ENCODE measurements around the gene DDC.

Gene DDC

DNA sequence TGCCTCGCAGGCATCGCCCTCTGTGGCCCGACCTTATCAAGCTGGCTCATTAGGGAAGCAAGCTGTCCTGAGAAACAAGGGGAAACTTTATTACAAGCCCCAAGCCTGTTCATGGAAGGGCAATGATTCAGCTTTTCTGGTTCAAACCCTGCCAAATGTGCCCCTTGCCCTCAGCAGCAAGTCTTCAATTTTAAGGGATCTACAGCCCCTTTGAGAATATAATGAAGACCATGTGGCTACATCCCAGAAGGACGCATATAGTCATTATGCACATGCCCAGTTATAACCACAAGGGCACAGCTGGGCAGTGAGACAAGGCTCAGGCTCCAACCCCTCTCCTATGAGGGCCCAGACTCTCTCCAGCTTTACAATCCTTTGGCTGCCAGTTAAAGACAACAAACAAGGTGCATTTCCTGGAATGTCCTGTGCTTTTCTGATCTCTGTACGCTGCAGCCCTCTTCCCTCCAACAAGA is 56.7 kb downstream of the DDC start:
- DNase-seq = no peak

DNA sequence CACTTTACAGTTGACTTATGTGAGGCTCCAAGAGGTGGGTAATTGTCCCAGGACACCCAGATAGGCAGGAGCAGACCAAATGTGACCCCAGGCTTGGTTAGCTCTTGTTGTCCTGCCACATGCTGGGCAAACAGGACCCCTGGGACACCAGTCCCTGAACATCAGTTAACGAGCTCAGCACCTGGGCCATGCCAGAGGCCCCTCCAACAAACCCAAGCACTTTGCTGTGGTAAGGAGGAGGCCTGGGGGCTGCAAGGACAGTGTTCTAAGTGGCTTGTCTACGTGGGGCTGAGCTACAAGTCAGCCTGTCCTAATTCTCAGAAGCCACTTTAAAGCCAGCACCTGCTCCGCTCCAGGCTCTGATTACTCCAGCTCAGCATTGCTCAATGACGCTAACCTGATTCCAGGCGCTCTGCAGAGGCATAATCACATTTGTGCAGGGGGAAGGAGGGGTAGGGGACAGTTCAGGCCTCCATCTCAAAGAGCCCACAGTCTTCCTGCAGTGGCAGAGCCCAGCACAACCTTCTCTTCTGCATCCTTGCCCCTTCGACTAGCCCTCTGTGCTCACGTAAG is 57.2 kb downstream of the DDC start:
- DNase-seq = no peak

DNA sequence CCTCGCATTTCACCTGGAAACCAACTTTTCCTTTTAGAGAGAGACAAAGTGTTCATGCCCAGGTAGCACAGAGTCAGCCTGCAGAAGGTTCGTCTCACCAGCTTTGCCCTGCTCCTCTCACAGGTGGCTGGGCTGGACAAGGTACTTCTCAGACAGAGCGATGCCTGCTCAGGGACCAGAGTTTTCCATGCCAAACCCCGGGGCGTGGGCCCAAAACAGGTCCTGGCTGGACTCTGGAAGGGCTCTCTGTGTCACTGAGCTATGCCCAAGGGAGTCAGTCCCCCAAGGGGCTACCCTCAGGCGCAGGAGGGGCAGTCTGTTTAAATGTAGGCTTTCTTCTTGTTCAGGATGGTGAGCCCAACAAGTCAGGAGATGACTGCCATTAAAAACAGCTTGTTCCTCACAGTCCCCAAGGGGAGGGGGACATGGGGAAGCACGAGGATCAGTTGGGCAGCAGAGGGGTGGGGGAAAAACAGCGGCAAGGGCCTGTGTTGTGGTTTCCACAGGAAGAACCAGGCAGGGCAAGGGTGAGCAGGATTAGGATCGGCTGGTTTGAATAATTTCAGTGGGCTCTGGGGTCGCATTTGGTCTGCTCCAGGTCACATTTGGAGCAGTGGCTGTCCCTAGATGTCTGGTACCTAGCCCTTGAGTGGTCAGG is 59.5 kb downstream of the DDC start:
- DNase-seq = no peak

DNA sequence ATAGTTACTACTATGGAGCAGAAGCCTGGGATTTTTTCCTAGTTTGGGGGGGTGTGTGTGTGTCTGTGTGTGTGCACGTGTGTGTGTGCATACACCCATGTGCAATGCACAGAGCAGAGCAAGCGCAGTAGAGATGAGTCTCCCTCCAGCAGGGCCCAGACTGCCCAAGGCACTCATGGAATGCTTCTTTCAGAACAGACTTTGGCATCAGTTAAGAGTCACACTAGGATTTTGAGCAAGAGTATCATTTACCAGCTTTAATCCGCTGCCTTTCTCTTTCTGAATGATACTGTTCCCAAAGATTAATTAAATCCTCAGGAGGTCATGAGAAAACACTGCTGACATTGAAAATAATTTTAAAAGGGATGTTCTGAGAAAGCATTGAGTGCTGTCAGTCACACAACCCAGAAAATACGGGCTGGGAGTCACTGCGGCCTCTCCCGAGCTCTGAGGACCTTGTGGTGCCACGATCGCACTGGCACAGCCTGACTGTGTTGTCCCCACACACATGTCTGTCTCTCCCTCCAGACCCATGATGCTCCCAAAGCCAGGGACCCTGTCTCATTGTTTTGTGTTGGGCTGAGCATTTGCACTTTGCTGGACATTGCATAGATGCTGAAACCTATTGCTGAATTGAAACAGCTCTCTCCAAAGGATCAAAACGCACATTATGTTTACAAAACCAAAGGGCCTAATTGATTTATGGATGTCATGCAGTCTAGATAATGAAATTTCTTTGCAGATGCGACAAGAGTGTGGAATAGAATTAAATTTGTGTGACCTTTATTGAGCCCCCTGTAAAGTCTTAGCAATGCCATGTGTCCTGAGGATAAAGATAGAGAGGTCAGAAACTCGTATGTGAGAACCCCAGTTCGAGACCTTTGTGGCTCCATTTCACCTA is 60.3 kb downstream of the DDC start:
- no peak for DNase-seq

DNA sequence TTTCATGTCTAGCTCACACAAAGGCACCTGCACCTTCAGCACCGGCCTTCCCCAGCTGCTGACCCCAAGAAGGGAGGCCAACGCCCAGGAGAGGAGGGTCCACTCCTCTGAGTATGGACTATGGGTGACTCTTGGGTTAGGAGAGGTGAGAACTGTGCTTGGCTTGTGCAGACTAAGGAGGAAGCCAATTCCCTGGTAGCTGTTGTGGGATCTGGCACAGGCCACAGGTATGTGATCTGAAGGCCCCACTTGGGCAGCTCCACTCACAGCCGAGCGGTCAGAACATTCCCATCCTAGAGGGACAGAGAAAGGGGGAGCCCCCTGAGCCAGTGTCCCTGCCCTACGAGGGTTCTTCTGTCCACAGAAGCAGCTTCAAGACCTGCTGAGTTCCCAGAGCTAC is 62.3 kb downstream of the DDC start:
- no peak for DNase-seq

DNA sequence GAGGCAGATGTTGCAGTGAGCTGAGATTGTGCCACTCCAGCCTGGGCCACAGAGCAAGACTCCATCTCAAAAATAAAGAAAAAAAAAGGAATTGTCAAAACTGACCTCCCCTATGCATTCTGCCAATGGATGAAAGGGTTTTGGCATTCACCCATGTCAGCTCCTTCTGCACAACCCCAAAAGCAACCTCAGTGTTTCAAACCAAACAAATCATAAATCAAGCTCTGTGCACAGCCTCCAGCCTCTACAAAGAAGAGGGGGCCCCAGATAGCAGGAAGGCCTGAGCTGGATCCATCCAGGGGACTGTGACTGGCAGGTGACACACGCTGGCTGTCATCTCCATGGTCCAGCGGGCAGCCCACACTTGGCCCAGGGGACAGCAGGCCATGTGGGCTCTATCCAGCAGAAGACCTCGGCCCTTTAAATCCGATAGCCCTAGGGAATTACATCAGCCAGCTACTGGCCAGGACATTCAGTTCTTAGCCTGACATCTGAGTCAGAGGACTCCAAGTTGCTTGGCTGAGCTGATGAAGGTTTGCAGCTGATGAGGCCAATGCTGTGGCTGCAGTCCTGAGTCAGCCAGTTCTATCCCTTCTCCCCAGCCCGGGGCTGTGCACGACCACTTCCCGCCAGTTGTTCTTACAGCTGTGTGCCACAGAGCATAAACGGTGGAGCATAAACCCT is 63.1 kb downstream of the DDC start:
- DNase-seq = no peak

DNA sequence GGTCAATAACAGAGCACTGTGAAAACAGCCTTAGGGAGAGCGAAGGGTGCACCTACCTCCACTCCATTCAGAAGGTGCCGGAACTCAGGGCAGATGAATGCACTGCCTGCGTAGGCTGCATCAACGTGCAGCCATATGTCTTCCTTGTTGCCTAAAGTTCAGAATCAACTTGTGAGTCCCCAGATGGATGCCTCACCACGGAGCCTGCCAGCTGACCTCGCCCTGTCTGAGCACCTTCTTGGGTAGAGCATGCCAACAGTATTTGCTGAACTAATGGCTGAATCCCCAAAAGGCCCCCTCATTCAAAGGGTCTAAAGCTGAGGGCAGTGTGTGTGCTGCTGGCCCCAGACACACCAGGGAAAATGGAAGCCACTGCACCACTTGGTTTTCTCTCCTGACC is 66.1 kb downstream of the DDC start:
- DNase-seq = no peak

DNA sequence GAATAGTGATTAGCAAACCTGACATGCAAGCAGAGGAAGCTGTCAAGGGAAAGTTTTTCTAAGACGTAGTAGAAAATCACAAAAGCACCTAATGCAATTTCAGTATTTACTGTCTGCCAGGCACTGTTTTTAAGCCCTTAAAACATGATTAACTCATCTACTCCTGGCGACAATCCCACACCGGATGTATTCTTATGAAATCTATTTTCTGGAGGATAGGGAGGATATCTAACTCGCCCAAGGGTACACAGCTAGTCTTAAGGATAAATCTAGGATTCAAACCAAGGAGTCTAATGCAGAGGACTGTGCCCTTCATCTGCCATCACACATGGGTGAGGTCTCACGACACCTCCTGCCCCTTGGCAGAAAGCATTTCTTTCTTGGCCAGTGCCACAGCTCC is 67.2 kb downstream of the DDC start:
- DNase-seq = no peak

DNA sequence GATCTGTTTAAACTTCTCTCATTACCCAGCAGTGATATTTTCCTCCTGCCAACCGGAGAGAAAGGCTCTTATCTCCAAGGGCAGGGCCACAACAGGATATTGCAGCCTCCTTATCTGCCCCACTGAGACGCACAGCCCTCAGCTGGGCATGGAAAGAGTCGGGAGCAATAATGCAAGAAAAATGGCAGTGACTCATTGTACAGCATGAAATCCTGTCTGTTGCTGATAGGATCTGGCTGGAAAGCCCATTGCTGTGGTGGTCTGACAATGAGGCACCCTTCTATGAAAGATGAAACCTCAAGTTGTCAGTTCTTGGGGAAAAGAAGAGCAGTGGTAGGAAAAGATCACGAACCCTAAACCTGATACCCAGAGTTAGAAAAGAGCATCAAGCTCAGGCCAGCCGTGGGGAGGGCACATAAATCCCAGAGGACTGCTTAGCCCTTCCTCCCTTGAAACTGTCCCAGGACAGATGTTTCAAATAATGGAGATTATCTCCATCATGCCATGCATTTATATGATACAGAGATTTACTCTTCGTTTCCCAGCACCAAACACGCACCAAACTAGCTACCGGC is 68.0 kb downstream of the DDC start:
- DNase-seq = no peak

DNA sequence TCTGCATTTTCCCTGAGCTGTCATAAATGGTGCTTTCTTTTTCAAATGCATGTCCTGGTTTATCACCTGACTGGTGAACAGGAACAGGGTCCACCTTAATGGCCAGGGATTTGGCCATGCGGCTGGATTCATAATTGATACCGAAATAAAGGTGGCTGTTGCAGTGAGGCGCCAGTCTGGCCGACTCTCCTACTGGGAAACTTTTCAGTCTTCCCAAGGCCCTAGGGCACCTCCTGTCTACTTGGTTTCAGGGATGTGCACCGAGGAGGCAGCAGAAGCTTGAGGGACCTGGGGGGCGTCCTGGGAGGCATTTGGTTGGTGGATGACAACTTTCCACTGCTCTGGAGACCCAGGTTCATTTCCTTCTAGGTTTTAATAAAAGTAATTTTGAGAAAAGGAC is 68.6 kb downstream of the DDC start:
- no peak for DNase-seq

DNA sequence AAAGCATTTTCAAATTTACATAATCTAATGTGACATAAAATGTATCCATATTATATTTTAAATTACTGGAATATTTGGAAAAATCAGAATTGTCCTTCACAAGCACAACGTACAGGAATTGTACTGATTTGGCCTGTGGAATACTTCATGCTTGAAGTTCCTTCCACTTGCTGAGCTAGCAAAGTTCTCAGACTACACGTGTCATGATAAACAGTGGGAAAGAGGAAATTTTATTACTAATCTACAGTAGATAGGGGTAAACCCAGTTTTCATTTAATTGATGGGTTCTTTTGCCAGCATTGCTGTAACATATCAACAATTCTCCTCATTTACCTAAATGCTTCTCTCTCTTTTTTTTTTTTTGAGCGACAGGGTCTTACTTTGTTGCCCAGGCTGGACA is 69.5 kb downstream of the DDC start:
- DNase-seq = no peak

DNA sequence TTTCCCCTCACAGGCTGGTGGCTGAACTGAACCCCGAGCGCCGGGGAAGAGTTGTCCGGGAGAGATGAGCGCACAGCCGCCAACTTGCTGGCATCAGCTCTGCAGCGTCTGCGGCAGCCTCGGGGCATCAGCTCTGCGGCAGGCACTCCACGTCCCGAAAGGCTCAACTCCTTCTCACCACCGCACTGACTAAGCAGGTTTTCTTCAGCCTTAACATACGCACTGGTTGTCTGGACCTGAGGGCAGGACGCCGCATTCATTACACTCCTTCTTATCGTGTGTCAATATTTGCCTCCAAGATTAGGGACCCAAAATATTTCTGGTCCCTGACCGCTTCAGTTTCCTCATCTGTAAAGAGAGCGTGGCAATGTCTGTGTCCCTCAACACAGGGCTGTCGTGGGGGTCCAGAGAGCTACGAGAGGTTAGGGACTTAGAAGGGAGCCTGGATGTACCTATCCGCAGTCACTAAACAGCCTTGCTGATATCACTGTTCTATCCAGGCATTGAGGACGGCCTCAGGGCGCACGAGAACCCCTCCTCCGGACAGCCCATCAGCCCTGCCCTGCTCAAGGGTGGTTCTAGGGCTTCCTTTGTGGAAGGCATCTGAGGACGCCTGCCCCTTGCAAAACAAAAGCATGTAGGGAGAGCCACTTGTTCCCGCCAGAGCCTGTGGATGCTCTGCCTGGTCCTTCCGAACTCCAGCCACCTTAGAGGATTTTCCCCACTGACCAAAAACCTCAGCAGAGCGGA is 72.3 kb downstream of the DDC start:
- DNase-seq = no peak

DNA sequence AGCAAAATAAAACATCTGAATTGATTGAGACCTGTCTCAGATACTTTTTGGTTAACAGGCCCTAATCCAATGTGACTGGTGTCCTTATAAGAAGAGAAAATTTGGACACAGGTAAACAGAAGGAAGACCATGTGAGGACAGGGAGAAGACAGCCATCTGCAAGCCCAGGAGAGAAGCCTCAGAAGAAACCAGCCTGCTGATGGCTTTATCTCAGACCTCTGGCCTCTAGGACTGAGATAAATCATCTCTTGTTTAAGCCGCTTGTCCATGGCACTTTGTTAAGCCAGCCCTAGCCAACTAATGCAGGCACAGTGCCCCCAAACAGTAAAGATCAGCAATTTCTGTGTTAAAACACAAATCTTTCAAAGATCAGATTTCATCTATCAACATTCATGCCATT is 73.3 kb downstream of the DDC start:
- DNase-seq = no peak

DNA sequence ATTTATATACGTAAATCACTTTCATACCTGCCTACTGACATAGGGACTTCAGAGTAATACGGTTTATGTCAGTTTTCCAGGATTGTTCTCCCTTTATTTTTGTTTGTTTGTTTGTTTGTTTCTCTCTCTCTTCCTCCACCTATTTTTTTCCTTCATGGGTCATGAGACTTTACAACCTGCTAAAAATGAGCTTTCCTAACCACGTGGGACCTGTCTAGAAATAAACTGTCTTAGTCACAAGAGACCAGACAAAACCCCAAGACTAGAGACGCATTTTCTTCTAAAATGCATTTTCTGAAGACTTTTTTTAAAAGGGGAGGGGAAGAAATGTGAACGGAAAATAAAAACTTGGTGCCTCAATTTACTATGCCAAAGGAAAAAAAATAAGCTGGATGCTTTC is 74.0 kb downstream of the DDC start:
- no peak for DNase-seq

DNA sequence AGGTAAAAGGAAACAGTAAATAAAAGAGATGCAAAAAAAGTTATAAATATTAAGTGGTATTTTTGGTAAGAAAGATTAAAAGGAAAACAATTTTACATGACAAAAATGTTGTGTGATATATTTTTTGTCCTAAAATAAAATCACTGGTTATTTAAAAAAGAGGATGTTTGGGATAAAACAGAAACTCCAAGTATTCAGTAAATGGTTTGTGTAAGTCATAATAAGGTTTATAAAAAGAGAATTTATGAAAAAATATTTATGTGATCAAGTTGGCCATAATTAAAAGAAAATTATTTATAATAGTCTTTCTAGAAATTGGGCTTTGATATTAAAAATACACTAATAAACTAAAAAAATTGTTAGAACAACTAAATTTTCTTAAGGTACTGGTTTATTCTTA is 76.8 kb downstream of the DDC start:
- DNase-seq = no peak

DNA sequence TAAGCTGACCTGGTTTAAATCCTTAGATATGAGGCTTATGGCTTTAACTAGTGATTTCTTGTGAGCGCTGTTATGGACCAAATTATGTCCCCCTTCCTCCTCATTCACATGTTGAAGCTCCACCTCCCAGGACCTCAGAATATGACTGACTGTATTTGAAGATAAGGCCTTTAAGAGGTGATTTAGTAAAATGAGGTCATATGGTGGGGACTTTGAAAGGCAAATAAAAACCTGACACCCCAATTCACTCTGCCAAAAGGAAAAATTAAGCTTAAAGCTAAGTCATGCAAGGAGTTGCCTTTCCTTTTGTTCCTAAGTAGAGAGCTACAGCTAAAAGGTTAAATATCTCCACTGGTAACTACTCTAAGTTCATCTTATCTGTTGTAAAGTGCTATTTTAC is 78.7 kb downstream of the DDC start:
- no peak for DNase-seq

DNA sequence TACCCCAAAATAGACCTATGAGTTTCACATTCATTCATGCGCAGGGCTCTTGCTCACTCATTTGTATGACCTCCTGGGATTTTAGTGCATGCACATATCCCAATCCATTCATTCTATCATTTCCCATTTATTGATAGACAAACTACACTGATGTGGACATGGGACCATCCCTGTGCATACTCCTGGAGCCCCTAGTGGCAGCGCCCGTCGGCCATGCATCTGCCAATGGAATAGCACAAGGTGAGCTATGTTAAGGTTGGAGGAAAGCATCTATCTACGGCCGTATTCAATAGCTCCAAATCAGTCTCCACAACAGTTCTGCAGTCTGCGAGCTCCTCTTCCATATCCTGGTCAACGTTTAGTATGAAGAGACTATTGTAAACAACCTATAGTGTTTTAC is 83.3 kb downstream of the DDC start:
- no peak for DNase-seq

DNA sequence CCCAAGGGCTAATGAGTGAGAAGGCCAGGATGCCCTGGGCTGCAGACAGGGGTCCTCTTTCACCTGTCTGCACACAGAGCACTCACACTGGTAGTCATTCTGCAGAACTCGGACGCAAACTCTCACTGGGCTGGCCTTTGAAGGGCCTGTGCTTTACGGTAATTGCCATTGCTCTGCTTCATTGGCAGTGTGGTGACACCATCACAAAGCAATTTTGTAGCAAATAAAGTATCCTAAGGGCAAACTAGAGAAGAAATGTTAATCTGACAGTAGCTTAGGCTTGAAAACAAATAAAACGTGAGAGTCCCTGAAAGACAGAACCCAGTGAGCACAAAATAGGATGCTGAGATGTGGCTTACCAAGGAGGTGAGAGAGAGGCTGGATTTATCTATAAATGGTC is 84.4 kb downstream of the DDC start:
- no peak for DNase-seq

DNA sequence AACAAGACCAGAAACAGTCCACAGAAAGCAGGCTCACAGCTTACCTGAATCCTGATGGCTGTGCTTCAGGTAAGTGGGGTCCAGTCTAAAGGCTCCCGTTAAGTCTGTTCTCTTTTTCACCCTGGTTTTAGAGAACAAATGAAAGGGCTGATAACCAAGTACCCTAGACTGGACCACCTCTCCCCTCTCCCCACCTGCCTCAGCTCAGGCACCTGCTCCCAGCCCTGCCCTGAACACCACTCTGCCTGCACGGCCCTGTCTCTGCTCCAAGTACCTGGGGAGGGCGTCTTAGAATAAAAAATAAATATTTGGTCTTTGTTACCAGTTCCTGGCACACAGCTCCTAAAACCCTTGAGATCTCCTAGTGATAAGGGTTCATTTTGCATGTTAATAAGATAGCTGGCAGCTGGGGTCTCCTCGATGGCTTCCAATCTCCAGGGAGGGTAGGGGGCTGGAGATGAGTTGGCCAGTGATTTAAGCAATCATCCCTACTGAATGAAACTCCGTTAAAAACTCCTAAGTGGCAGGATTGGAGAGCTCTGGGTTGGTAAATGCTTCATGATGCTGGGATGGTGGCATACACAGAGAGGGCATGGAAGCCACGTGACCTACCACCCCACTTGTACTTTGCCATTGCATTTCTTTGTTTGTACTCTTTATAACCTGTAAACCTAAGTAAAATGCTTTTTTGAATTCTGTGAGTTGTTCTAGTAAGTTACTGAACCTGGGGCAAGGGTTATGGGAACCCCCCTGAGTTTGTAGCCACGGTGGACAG is 85.3 kb downstream of the DDC start:
- no peak for DNase-seq

DNA sequence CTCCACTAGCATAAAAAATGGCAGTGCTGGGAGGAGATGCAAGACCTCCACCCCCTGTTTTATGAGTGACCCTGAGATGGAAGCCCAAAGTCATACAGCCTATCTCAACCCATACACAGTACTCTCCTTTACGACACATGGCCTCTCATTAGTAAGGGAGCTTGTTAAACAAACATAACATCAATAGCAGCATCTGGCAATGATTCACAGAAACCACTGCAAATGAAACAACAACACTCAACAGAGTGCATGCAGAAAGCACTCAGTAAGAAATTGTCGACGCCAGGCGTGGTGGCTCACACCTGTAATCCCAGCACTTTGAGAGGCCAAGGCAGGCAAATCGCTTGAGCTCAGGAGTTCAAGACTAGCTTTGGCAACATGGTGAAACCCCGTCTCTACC is 87.6 kb downstream of the DDC start:
- no peak for DNase-seq

DNA sequence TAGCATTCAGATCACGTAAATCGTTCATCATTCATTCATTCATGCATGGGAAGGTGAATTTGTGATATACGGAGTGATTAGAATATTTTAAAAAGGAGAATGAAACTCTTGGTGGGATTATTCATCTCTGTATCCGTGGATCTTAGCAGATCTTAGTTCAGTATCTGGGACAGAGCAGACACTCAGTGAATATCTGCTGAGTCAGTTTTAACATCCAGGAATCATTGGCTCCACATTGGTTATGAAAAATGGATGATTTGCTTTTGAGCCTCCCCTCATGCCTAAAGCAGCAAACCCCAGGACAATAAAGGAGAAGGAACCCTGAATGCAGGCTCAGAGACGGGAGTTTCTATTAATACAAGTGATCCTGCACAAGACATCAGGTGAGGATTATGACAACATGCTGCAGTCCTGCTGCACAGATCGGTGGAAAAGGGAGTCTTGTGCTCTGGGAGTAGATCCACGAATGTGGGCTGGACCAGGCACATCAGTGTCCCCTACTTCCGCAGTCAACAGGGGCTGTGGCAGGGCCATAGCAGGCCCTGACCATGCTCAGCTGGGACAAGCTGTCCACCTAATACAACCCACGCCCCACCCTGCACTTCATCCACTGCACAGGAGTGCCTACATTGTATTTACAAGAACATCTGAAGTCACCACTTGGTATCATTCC is 88.1 kb downstream of the DDC start:
- DNase-seq = no peak
